ENCODE data around the gene GPR156.
"Not testable (repeated sequence)": the region's sequence is repeated elsewhere in the genome, so short reads cannot be mapped to it uniquely, and the experiment has no call there.

The GPR156 gene

GRCh38 chr3:120156699-120157098 is 128.3 kb downstream of the GPR156 start:
- no peak for DNase-seq

DNA sequence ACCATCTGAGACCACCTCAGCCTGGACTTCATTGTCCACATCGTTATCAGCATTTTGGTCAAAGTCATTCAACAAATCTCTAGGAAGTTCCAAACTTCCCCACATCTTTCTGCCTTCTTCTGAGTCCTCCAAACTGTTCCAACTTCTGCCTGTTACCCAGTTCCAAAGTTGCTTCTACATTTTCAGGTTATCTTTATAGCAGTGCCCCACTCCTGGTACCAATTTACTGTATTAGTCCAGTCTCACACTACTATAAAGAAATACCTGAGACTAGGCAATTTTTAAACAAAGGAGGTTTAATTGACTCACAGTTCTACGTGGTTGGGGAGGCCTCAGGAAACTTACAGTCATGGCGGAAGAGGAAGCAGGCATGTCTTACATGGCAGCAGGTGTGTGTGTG is 129.3 kb downstream of the GPR156 start:
- not testable (repeated sequence) for DNase-seq

DNA sequence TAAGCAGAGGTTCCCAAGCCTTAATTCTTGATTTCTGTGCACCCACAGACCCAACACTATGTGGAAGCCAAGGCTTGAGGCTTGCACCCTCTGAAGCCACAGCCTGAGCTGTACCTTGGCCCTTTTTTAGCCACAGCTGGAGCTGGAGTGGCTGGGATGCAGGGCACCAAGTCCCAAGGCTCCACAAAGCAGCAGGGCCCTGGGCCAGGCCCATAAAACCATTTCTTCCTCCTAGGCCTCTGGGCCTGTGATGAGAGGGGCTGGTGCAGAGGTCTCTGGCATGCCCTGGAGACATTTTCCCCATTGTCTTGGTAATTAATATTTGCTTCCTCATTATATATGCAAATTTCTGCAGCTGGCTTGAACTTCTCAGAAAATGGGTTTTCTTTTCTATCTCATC is 129.9 kb downstream of the GPR156 start:
- no peak for DNase-seq

- no peak for DNase-seq
These were observed 131.7 kb downstream of the GPR156 start for GRCh38 chr3:120153294-120153693.

DNA sequence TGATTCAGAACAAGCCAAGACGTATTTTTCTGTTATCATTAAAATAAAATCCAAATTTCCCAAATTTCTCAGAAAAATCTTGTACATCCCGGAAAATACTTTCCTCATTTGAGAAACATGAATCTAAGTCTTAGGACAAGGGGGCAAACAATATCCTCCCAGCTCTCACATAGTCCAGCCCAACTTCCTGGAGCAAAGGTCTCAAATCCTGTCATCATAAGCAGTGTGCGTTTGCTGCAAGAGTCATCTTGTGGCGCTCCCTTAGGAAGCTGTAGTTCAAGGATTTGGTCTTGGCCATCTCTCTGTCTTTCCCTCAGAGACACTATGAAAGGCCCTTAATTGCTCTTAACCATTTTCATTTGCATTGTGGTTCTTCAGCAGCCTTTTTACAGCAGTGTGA is 133.2 kb downstream of the GPR156 start:
- no peak for DNase-seq

DNA sequence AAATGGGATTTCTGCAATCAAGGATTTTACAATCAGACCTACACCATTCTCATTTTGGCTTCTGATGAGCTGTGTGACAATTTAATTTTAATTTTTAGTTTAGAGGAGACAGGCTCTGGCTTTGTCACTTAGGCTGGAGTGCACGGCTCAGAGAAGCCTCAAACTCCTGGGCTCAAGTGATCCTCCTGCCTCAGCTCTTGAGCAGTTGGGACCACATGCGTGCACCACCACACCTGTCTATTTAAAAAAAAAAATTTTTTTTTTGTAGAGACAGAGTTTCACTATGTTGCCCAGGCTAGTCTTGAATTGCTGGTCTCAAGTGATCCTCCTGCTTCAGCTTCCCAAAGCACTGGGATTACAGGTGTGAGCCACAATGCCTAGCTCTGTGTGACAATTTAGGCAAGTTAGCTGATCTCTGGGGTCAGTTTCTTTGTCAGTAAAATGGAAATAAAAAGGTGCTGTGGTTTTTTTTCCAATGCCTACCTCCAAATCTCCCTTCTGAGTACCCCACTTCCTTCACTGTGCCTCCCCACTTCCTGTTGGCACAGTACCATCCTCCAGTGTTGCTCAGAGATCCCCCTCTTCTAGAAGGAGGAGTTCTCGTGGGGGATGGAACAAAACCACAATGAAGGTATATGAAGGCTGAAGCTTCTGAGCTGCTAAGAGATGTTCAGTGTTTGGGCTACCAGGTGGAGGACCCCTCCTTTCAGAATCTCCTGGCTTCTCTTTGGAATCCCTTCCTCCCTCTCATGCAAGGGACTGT is 136.7 kb downstream of the GPR156 start:
- DNase-seq, result no peak

GRCh38 chr3:120147072-120147871 is 137.8 kb downstream of the GPR156 start:
- peak; percentile 15 for DNase-seq

DNA sequence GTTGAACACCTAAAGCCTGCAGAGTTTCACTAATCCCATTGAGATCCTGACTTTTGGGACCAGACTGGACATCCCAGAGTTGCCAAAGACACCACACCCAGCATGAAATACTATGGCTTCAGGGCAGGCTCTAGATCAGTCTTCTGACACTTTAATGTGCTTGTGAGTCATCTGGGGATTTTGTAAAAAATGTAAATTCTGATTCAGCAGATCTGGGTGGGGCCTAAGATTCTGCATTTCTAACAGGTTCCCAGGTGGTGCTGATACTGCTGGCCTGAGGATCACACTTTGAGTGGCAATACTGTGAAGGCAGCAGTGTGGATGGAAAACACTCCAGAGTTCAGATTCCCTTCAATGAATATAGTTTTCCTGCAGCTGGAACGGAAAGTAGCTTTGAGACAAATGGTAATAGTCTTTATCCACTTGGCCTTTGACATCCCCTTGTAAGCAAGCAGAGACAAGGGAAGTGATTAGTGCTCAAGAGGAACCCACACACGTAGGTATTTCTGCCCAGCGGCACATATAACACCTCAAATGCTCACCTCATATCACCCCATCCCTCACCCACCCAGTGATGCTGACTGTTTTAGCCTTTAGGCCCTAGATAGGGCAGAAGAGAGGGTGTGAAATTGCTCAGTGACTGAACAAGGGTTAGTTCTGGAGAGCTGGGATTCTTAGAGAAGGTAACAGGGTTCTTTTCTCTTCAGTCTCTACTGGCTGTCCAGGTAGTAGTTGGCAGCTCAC is 139.3 kb downstream of the GPR156 start:
- DNase-seq, result no peak

DNA sequence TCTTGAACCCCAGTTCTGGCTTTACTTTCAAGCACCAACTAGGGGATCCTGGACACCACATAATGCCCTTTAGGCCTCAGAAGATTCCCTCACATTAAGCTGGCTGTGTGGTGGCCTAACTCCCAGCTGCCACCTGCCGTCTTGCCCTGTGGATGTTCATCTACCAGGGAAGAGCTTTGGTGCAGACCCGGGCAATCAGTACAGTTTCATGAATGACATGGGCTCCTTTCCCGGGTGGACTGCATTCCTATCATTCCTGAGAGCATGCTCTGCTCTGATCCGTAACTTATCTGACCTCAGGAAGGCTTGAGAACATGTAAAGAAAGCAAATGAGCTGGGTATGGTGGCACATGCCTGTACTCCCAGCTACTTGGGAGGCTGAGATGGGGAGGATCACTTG is 140.8 kb downstream of the GPR156 start:
- no peak for DNase-seq

- no peak for DNase-seq
These were observed 141.3 kb downstream of the GPR156 start for GRCh38 chr3:120143676-120144075.

DNA sequence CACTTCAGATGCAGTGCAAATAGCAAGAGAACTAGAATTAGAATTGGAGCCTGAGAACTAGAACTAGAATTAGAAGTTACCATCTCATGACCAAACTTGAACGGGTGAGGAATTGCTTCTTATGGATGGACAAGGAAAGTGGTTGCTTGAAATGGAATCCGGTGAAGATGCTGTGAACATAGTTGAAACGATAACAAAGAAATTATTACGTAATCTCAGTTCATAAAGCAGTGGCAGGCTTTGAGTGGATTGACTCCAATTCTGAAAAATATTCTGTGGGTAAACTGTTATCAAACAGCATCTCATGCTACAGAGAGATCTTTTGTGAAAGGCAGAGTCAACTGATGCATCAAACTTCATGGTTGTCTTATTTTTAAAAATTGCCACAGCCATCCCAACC is 142.8 kb downstream of the GPR156 start:
- no peak for DNase-seq

DNA sequence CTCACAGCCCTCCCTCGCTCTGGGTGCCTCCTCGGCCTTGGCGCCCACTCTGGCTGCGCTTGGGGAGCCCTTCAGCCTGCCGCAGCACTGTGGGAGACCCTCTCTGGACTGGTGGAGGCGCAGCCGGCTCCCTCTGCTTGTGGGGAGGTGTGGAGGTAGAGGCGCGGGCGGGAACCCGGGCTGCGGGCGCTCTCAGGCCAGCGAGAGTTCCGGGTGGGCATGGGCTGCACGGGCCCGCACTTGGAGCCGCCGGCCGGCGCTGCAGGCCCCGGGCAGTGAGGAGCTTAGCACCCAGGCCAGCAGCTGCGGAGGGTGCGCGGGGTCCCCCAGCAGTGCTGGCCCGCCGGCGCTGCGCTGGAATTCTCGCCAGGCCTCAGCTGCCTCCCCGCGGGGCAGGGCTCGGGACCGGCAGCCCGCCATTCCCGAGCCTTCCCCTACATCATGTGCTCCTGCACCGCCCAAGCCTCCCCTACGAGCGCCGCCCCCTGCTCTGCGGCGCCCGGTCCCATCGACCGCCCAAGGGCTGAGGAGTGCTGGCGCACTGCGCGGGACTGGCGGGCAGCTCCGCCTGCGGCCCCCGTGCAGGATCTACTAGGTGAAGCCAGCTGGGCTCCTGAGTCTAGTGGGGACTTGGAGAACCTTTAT is 144.8 kb downstream of the GPR156 start:
- no peak for DNase-seq

DNA sequence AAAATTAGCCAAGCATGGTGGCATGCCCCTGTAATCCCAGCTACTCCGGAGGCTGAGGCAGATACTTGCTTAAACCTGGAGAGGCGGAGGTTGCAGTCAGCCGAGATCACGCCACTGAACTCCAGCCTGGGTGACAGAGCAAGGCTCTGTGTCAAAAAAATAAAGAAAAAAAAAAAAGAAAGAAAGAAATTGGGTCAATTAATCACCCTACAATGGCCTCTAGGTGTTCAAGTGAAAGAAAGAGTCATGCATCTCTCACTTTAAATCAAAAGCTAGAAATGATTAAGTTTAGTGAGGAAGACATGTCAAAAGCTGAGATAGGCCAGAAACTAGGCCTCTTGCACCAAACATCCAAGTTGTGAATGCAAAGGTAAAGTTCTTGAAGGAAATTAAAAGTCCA is 145.9 kb downstream of the GPR156 start:
- no peak for DNase-seq

DNA sequence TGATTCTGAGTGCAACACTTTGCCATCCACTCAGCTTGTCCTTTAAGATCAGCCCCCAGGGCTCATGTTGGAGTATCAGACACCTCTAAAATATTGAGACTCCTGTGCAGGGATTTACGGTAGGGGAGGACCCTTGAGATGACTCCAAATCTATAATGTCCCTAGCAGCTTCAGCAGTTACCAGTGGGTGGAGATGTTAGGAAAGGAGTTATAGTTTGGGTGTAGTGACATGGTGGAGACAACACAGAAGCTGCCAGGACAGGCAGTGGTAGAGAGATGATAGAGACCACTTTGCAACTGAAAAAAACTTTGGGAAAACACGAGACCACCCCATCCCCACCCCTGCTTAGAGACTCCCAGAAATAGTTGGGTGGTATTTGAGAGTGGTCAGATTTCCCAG is 147.5 kb downstream of the GPR156 start:
- no peak for DNase-seq

DNA sequence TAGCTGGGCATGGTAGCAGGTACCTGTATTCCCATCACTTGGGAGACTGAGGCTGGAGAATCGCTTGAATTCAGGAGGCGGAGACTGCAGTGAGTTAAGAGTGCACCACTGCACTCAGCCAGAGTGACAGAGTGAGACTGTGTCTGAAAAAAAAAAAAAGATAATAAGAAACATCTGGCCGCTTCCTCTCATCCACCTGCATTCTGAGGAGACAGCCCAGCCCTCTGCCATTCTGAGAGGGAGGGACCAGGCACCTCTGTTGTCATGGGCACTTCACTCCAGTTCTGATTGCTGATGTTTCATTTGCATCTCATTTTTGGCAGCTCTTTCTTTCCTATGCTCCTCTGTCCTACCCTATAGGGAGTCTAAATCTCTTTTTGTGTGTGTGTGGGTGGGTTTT is 154.4 kb downstream of the GPR156 start:
- no peak for DNase-seq

- no peak for DNase-seq
These were observed 155.1 kb downstream of the GPR156 start for GRCh38 chr3:120129718-120130513.

DNA sequence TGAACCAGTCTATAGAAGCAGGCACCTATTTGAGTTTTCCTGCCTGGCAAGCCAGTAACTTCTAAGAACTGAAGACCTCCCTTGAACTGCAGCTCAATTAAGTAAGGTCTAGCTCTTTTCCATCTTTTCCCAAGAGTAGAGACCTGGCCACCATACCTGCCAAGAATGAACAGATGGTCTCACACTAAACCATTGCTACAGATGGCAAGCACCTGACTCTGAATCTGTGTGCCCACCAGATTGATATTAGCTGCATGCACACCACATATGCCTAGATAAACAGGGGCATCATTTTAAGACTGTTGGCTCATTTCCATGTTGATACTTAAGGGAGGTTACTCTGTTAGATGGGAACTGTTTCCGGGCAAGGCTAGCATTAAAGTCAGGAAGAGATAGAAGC is 156.0 kb downstream of the GPR156 start:
- no peak for DNase-seq

DNA sequence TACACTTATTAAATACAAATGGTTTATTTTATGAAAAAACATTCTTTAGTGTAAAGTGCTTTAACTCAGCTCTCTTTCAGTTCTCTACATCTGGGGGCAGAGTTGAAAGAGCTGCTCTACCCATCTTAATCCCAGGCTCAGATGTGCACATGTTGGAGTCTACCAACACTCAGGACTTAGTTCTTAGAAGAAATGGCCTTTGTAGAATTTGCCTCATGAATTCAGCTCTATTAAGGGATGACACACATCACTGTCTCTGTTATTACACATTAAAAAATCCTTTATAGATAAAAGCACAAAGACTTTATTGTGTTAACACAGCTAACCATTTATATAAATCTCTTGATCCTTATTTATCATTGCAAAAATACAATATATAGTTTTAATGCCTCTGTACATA is 159.0 kb downstream of the GPR156 start:
- no peak for DNase-seq

- no peak for DNase-seq
These were observed 165.0 kb downstream of the GPR156 start for GRCh38 chr3:120119846-120120510.
